NCI-H2171 (cell line): ENCODE data around the gene ARID5B.
A peak's percentile ranks its signal among the peaks of the same experiment; 100 is the strongest.

Experiments used
- DNase-seq: peaks from one replicate; lab custom pipeline; 2025; lab: John Stamatoyannopoulos, UW

ARID5B gene

GRCh38 chr10:62036186-62037081 is 134.9 kb downstream of the ARID5B start:
- no peak for DNase-seq

- no peak for DNase-seq
These were observed 135.8 kb downstream of the ARID5B start for GRCh38 chr10:62037166-62037831.

- no peak for DNase-seq
These were observed 136.6 kb downstream of the ARID5B start for GRCh38 chr10:62037890-62038608.

- peak; percentile 64 for DNase-seq
These were observed 137.2 kb downstream of the ARID5B start for GRCh38 chr10:62038609-62039190.

GRCh38 chr10:62039954-62040353 is 138.5 kb downstream of the ARID5B start:
- DNase-seq: no peak

- DNase-seq: no peak
These were observed 139.4 kb downstream of the ARID5B start for GRCh38 chr10:62040881-62041280.

GRCh38 chr10:62043421-62044021 is 142.0 kb downstream of the ARID5B start:
- no peak for DNase-seq

- no peak for DNase-seq
These were observed 143.1 kb downstream of the ARID5B start for GRCh38 chr10:62044566-62044965.

- DNase-seq: no peak
These were observed 144.4 kb downstream of the ARID5B start for GRCh38 chr10:62045765-62046521.

GRCh38 chr10:62046522-62047227 is 145.2 kb downstream of the ARID5B start:
- peak; percentile 51 for DNase-seq

GRCh38 chr10:62047228-62047892 is 145.9 kb downstream of the ARID5B start:
- DNase-seq: no peak

- no peak for DNase-seq
These were observed 146.5 kb downstream of the ARID5B start for GRCh38 chr10:62047960-62048383.

GRCh38 chr10:62048470-62048869 is 147.0 kb downstream of the ARID5B start:
- no peak for DNase-seq

- no peak for DNase-seq
These were observed 147.6 kb downstream of the ARID5B start for GRCh38 chr10:62048919-62049623.

- no peak for DNase-seq
These were observed 148.3 kb downstream of the ARID5B start for GRCh38 chr10:62049624-62050345.

GRCh38 chr10:62050346-62050892 is 148.9 kb downstream of the ARID5B start:
- no peak for DNase-seq

GRCh38 chr10:62050893-62051433 is 149.5 kb downstream of the ARID5B start:
- DNase-seq: no peak

- no peak for DNase-seq
These were observed 150.8 kb downstream of the ARID5B start for GRCh38 chr10:62052276-62052675.
